ACHN (cell line): ENCODE measurements around the gene DHCR7.

ENCODE experiments used
- DNase-seq: peaks from one replicate; pipeline ENCODE4 v3.0.0-alpha.2; 2015
- in situ Hi-C: cut with HindIII; loops from 2 replicates; pipeline ENCODE4 v1.10.0; 2017; ENCODE audit warnings: low sequenced_read_pairs, low pct_ligation_motif_present, low pct_unique_long_range_greater_than_20kb

The DHCR7 gene, protein sequence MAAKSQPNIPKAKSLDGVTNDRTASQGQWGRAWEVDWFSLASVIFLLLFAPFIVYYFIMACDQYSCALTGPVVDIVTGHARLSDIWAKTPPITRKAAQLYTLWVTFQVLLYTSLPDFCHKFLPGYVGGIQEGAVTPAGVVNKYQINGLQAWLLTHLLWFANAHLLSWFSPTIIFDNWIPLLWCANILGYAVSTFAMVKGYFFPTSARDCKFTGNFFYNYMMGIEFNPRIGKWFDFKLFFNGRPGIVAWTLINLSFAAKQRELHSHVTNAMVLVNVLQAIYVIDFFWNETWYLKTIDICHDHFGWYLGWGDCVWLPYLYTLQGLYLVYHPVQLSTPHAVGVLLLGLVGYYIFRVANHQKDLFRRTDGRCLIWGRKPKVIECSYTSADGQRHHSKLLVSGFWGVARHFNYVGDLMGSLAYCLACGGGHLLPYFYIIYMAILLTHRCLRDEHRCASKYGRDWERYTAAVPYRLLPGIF

GRCh38 chr11:71448257-71449171, at the start of gene DHCR7:
DHCR7 (minus strand) TSS chr11:71448393; CDS start chr11:71444952, 3,441 bp downstream.
- peak; percentile 94 for DNase-seq
- in situ Hi-C loops, result no loop called here

DNA sequence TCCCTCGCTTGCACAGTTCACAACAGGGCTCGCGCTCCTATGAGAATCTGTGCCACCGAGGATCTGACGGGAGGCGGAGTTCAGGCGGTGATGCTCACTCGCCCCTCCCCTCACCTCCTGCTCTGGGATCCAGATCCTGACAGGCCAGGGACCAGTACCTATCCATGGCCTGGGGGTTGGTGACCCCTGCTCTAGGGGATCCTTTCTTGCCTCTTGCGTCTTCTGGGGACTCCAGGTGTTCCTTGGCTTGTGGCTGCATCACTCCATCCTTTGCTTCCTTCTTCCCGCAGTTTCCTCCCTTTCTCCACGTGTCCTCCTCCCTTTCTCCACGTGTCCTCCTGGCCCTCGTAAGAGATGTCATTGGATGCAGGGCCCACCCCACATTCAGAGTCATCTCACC, 48.2 kb upstream of the DHCR7 start:
- DNase-seq, result no peak
- in situ Hi-C loops, result no loop called here

GRCh38 chr11:71495286-71496230, 47.4 kb upstream of the DHCR7 start:
- DNase-seq, result no peak
- in situ Hi-C loops, result no loop called here

GRCh38 chr11:71491940-71492339, 43.7 kb upstream of the DHCR7 start:
- DNase-seq, result no peak
- in situ Hi-C loops, result no loop called here

- in situ Hi-C loops, result no loop called here
- no peak for DNase-seq
These were observed 43.3 kb upstream of the DHCR7 start for GRCh38 chr11:71491531-71491930.

GRCh38 chr11:71490731-71491390, 42.7 kb upstream of the DHCR7 start:
- no peak for DNase-seq
- in situ Hi-C loops, result no loop called here

DNA sequence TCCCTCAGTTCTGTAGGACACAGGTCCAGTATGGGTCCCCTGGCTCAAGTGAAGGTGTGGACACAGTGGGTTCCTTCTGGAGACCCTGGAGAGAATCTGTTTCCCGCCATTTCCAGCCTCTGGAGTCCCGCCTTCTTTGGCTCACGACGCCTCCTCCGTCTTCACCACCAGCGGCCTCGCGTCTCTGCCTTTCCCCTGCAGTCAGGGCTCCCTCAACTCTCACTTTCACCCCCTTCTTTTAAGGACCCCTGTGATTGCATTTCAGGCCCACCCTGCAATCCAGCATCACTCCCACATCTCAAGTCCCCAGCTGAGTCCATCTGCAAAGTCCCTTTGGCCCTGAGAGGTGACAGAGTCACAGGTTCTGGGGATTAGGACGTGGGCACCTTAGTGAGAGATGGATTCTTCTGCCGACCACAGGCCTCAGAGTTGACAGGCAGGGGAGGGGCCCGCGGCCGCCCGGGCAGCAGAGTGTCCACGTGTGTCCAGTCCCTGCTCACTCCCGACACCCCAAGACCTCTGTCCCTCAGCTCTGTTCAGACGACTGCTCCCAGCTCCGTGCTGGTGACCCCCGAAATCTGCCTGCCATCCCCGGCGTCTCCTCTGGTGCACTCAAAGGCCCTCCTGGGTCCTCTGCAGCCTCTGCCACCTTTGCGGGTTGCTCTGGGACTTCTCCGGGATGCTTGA, 42.0 kb upstream of the DHCR7 start:
- DNase-seq, result no peak
- in situ Hi-C loops, result no loop called here

DNA sequence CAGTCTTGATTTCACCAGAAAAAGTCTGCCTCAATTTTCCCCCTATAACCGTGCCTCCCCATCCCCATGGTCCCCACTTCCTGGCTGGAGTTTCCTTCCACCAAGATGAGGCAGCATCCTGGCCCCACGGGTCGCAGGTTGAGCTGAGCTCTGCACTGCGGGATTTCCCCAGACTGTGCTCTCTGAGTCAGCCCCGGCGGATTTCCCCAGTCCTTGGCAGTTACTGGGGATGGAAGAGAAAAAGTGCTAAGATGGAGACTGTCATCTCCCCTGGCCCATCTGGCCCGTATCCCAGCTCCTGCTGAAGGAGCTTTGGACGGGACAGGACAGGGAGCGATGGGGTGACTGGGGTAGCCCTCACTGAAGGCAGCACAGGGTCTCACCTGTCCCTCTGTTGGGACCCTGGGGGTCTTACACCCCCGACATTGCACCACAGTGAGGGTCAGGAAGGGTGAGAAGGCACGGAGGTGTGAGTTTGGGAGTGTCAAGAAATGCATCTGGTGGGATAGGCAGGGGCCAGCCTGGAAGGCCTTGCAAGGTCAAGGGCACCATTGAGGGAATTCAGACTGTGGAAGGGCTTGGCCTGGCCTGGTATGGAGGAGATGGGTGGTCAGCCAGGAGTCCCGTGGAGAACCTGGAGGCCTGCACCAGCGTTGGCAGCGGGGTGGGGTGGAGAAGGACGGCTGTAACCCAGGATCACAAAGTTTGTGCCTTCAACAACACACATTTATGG, 41.3 kb upstream of the DHCR7 start:
- peak; percentile 59 for DNase-seq
- in situ Hi-C loops, result no loop called here

GRCh38 chr11:71488681-71489270, 40.6 kb upstream of the DHCR7 start:
- no peak for DNase-seq
- in situ Hi-C loops, result no loop called here

GRCh38 chr11:71486320-71486719, 38.1 kb upstream of the DHCR7 start:
- in situ Hi-C loops, result no loop called here
- no peak for DNase-seq

- in situ Hi-C loops, result no loop called here
- no peak for DNase-seq
These were observed 37.3 kb upstream of the DHCR7 start for GRCh38 chr11:71485466-71485865.

- no peak for DNase-seq
- in situ Hi-C loops, result no loop called here
These were observed 36.8 kb upstream of the DHCR7 start for GRCh38 chr11:71485063-71485399.

DNA sequence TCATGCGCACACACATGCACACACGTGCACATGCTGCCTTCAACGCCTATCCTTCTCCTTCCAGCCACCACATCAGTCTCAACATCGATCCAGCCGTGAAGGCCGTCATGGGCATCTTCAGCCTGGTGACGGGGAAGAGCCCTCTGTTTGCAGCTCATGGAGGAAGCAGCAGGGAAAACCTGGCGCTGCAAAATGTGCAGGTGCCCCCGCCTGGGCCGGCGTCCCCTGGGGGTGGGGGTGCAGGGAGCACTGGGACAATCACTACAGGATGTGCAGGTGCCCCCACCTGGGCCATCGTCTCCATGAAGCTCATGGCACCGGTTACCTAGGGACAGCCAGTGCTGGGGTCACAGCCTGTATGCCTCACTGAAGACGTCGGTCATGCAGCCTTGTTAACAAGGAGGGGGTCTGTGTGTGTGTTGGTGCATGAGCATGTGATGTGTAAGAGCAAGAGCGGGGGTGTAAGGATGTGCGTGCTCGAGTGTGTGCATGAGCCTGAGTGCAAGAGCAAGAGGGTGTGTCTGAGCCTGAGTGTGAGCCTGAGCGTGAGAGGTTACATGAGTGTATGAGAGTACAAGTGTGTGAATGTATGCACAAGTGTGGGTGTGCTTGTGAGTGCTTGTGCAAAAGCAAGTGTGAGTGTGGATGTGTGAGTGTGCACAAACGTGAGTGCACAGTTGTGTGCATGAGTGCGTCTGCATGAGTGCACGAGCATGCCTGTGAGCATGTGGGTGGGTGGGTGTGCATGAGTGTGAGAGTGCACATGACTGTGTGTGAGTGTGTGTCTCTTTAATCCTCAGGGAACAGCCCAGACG, 36.3 kb upstream of the DHCR7 start:
- DNase-seq, result no peak
- in situ Hi-C loops, result no loop called here

GRCh38 chr11:71483692-71484091, 35.5 kb upstream of the DHCR7 start:
- no peak for DNase-seq
- in situ Hi-C loops, result no loop called here

GRCh38 chr11:71482746-71483364, 34.7 kb upstream of the DHCR7 start:
- in situ Hi-C loops, result no loop called here
- DNase-seq, result no peak
